Mammary epithelial cell (primary cell): Measurements from ENCODE around the gene LYRM2.

Experiments
- EZH2 ChIP-seq: IDR thresholded peaks from 2 replicates; pipeline ENCODE4 v1.6.1; 2012; ENCODE audit warnings: low read length, inconsistent platforms, borderline replicate concordance
- TF ChIP-seq, protein P1 (sequence below), 2 donors: IDR thresholded peaks in 1 of 2; conservative IDR thresholded peaks in 1 of 2; 2 replicates each; pipeline ENCODE4 v1.5.1; 2011 to 2012; ENCODE audit warnings: inconsistent platforms in 2 of 2, low read length in 2 of 2, mild to moderate bottlenecking in 2 of 2, control low read depth in 1 of 2, low read depth in 1 of 2; ENCODE audit not compliant: insufficient read depth in 1 of 2; ENCODE audit errors: extremely low read depth in 1 of 2

DNA sequence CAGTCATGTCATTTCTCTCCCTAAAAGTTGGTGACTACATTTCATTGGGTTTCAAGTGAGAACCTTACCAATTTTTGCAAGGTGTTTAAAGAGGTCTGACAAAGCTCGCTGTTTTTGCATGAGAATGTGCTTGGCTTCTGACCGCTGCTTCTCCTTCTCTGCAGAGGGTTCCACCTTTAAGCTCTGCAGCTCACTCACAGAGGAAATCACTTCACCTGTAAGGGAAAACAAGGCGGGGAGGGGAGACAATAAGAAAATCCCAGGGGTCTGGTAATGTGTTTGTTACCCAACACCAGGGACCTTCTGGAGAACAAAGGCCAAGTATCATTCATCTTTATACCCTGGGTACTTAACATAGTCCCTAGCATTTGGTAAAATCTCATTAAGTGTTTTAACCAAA is 40.0 kb upstream of the LYRM2 start:
- TF ChIP-seq, protein P1, sequence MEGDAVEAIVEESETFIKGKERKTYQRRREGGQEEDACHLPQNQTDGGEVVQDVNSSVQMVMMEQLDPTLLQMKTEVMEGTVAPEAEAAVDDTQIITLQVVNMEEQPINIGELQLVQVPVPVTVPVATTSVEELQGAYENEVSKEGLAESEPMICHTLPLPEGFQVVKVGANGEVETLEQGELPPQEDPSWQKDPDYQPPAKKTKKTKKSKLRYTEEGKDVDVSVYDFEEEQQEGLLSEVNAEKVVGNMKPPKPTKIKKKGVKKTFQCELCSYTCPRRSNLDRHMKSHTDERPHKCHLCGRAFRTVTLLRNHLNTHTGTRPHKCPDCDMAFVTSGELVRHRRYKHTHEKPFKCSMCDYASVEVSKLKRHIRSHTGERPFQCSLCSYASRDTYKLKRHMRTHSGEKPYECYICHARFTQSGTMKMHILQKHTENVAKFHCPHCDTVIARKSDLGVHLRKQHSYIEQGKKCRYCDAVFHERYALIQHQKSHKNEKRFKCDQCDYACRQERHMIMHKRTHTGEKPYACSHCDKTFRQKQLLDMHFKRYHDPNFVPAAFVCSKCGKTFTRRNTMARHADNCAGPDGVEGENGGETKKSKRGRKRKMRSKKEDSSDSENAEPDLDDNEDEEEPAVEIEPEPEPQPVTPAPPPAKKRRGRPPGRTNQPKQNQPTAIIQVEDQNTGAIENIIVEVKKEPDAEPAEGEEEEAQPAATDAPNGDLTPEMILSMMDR (conservative IDR thresholded peaks at IDR 0.05 in 1 of 2, IDR thresholded peaks at IDR 0.05 in 1 of 2; ENCODE audit: extremely low read depth in 1 of 2, insufficient read depth in 1 of 2, low read depth in 1 of 2, low read length in 2 of 2) = no peak
- TF ChIP-seq EZH2 = no peak
